H9 (cell line): Measurements from ENCODE around the gene HTR1A. TPM values are rescaled to one million over a fixed set of nuclear protein-coding genes. Genes with fewer than 3 reads are reported as not detected.

Source experiments
- DNase-seq: peaks from one replicate; pipeline ENCODE4 v3.0.0-alpha.2; 2017
- H2AFZ ChIP-seq: one replicate; pipeline ENCODE4 v1.6.1; 2013; ENCODE audit warnings: mild to moderate bottlenecking, low read length, control low read depth, moderate library complexity
- H2AK5ac ChIP-seq: 2 replicates; pipeline ENCODE4 v1.6.1; 2013; ENCODE audit warnings: low read length, control low read depth, mixed read lengths; ENCODE audit not compliant: insufficient read length
- H2BK120ac ChIP-seq: one replicate; pipeline ENCODE4 v1.6.1; 2013; ENCODE audit warnings: low read depth, mild to moderate bottlenecking, low read length, control low read depth, inconsistent platforms; ENCODE audit not compliant: poor library complexity, severe bottlenecking
- H2BK12ac ChIP-seq: 2 replicates; pipeline ENCODE4 v1.6.1; 2013; ENCODE audit warnings: low read length, control low read depth, mixed read lengths, low read depth; ENCODE audit not compliant: insufficient read length
- H2BK15ac ChIP-seq: 2 replicates; pipeline ENCODE4 v1.6.1; 2013; ENCODE audit warnings: low read depth, low read length, control low read depth
- H2BK20ac ChIP-seq: one replicate; pipeline ENCODE4 v1.6.1; 2013; ENCODE audit warnings: low read depth, mild to moderate bottlenecking, low read length, control low read depth, inconsistent platforms; ENCODE audit not compliant: poor library complexity, severe bottlenecking
- H2BK5ac ChIP-seq: 2 replicates; pipeline ENCODE4 v1.6.1; 2013; ENCODE audit warnings: low read length, control low read depth, mixed read lengths; ENCODE audit not compliant: insufficient read length
- H3K14ac ChIP-seq: 2 replicates; pipeline ENCODE4 v1.6.1; 2013; ENCODE audit warnings: low read length, control low read depth; ENCODE audit not compliant: insufficient read depth
- H3K18ac ChIP-seq: 2 replicates; pipeline ENCODE4 v1.6.1; 2013; ENCODE audit warnings: low read depth, mild to moderate bottlenecking, mixed read lengths, low read length, control low read depth; ENCODE audit not compliant: insufficient read length
- H3K23ac ChIP-seq: 2 replicates; pipeline ENCODE4 v1.6.1; 2013; ENCODE audit warnings: low read length, control low read depth, mixed read lengths, low read depth; ENCODE audit not compliant: insufficient read length
- H3K23me2 ChIP-seq: 2 replicates; pipeline ENCODE4 v1.6.1; 2013; ENCODE audit warnings: low read depth, mild to moderate bottlenecking, mixed read lengths, low read length, control low read depth; ENCODE audit not compliant: insufficient read length, poor library complexity, severe bottlenecking
- H3K27ac ChIP-seq: 2 replicates; pipeline ENCODE4 v1.5.1; 2013; ENCODE audit warnings: low read length, control low read depth, mixed read lengths, low read depth; ENCODE audit not compliant: insufficient read length
- H3K27me3 ChIP-seq: 2 replicates; pipeline ENCODE4 v1.6.1; 2013; ENCODE audit warnings: low read length, control low read depth, inconsistent platforms; ENCODE audit not compliant: insufficient read depth
- H3K4ac ChIP-seq: 2 replicates; pipeline ENCODE4 v1.6.1; 2013; ENCODE audit warnings: low read depth, mild to moderate bottlenecking, control low read depth, inconsistent platforms, low read length, moderate library complexity
- H3K4me1 ChIP-seq: 2 replicates; pipeline ENCODE4 v1.6.1; 2013; ENCODE audit warnings: low read length, control low read depth, inconsistent platforms; ENCODE audit not compliant: insufficient read depth
- H3K4me2 ChIP-seq: 2 replicates; pipeline ENCODE4 v1.6.1; 2013; ENCODE audit warnings: low read length, control low read depth, mixed read lengths; ENCODE audit not compliant: insufficient read length, insufficient read depth
- H3K56ac ChIP-seq: 2 replicates; pipeline ENCODE4 v1.6.1; 2013; ENCODE audit warnings: low read depth, mild to moderate bottlenecking, mixed read lengths, low read length, control low read depth; ENCODE audit not compliant: insufficient read length
- H3K79me1 ChIP-seq: 2 replicates; pipeline ENCODE4 v1.6.1; 2013; ENCODE audit warnings: low read depth, mild to moderate bottlenecking, moderate library complexity, low read length, control low read depth, inconsistent platforms; ENCODE audit not compliant: insufficient read depth, poor library complexity, severe bottlenecking
- H3K79me2 ChIP-seq: 2 replicates; pipeline ENCODE4 v1.6.1; 2013; ENCODE audit warnings: low read length, control low read depth, inconsistent platforms; ENCODE audit not compliant: insufficient read depth
- H3K9ac ChIP-seq: 2 replicates; pipeline ENCODE4 v1.6.1; 2013; ENCODE audit warnings: low read length, control low read depth, mixed read lengths; ENCODE audit not compliant: insufficient read length; ENCODE audit errors: extremely low read depth
- H3K9me3 ChIP-seq: one replicate; pipeline ENCODE4 v1.6.1; 2013; ENCODE audit warnings: low read depth, low read length, inconsistent platforms; ENCODE audit not compliant: control insufficient read depth
- H3T11ph ChIP-seq: one replicate; pipeline ENCODE4 v1.6.1; 2013; ENCODE audit warnings: mild to moderate bottlenecking, low read length, control low read depth, inconsistent platforms
- H4K20me1 ChIP-seq: one replicate; pipeline ENCODE4 v1.6.1; 2013; ENCODE audit not compliant: control insufficient read depth, insufficient read length, insufficient read depth
- H4K5ac ChIP-seq: 2 replicates; pipeline ENCODE4 v1.6.1; 2013; ENCODE audit warnings: low read depth, mild to moderate bottlenecking, mixed read lengths, low read length, control low read depth; ENCODE audit not compliant: insufficient read length
- H4K8ac ChIP-seq: replicated peaks from 2 replicates; pipeline ENCODE4 v1.6.1; 2013; ENCODE audit warnings: low read length, control low read depth, mixed read lengths, low read depth; ENCODE audit not compliant: insufficient read length
- H4K91ac ChIP-seq: 2 replicates; pipeline ENCODE4 v1.6.1; 2013; ENCODE audit warnings: low read depth, mild to moderate bottlenecking, moderate library complexity, mixed read lengths, low read length, control low read depth; ENCODE audit not compliant: insufficient read length
- H3K27ac Mint-ChIP-seq, 3 experiments: 2 replicates in 2 of 3; 3 replicates in 1 of 3; pipeline ENCODE4 v1.8.0; 2020 to 2021; ENCODE audit warnings: mixed read lengths in 3 of 3, mild to moderate bottlenecking in 1 of 3, moderate library complexity in 1 of 3
- H3K27me3 Mint-ChIP-seq: 2 replicates; pipeline ENCODE4 v1.8.0; 2021; ENCODE audit warnings: low read depth, mild to moderate bottlenecking, moderate library complexity, mixed read lengths
- H3K36me3 Mint-ChIP-seq, 3 experiments: 2 replicates in 2 of 3; 3 replicates in 1 of 3; pipeline ENCODE4 v1.8.0; 2020 to 2021; ENCODE audit warnings: low read depth in 3 of 3, mixed read lengths in 3 of 3; ENCODE audit not compliant: insufficient read depth in 1 of 3
- H3K4me1 Mint-ChIP-seq, 2 experiments: 2 replicates each; pipeline ENCODE4 v1.8.0; 2020; ENCODE audit warnings: mixed read lengths in 2 of 2
- H3K4me3 Mint-ChIP-seq, 2 experiments: 2 replicates in 1 of 2; 3 replicates in 1 of 2; pipeline ENCODE4 v1.8.0; 2020 to 2021; ENCODE audit warnings: mild to moderate bottlenecking in 2 of 2, mixed read lengths in 2 of 2, moderate library complexity in 1 of 2
- H3K9me3 Mint-ChIP-seq, 2 experiments: 2 replicates in 1 of 2; 3 replicates in 1 of 2; pipeline ENCODE4 v1.8.0; 2020; ENCODE audit warnings: mild to moderate bottlenecking in 2 of 2, mixed read lengths in 2 of 2, moderate library complexity in 1 of 2
- WGBS: extraction: QIAGEN DNeasy Blood & Tissue Kit; methylation state at CpG from one replicate; pipeline ENCODE4 v1.1.7; 2013; ENCODE audit warnings: missing lambda C conversion rate, low lambda C conversion rate, mixed read lengths; ENCODE audit not compliant: insufficient read length; ENCODE audit errors: extremely low coverage; 5-methylcytosine and 5-hydroxymethylcytosine counted together
- total RNA-seq: library from RNA; stranded (reverse); gene quantifications from 2 replicates; pipeline ENCODE4 v1.2.1, GENCODE V29; 2021
- TF ChIP-seq, protein P1 (sequence below): fragments of 200-600 bp; sonication (generic); conservative IDR thresholded peaks from 3 replicates; pipeline ENCODE4 v1.8.0; 2021; ENCODE audit warnings: antibody characterized with exemption, mild to moderate bottlenecking

HTR1A gene
- total RNA-seq, 1 experiment from 2014 or later: 0.79 TPM

DNA sequence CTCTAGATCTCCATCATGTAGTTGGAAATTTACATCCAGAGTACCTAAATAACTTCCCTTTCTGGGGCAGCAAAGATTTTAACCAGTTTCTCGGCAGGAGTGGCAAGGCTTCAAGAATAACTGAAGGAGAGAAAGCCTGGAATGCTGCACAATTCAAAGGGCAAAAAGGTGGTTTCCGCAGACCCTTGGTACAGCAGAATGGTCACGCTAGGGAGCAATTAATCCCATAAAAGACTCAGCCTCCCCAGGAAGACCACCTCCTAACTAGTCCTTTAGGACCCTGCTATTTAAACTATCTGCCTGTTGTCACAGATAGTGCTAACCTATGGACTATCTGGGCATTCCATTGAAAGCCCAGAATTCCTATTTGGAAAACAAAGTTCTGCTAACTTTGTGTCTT lies 3.6 kb downstream of the HTR1A start:
- Histone ChIP-seq H3K14ac (no peak overlapping the region), H3K9me3 (no peaks in the 10 kb centered on the region), H3K4ac (no peak overlapping the region), H3K4me1 (no peaks in the 10 kb centered on the region; the same call in 1 of the 2 replicates), H3K27ac (no peak overlapping the region), H4K8ac (no peak overlapping the region), H3K79me2 (no peaks in the 10 kb centered on the region), H2BK20ac (no peak overlapping the region), H4K20me1 (no peaks in the 10 kb centered on the region), H2BK12ac (no peak overlapping the region), H3K23ac (no peak overlapping the region), H3T11ph (no peak overlapping the region), H2BK15ac (no peak overlapping the region), H2BK120ac (no peak overlapping the region), H3K9ac (no peak overlapping the region), H3K4me2 (peak overlapping the region; percentile 76), H3K27me3 (peaks cover 5% of the 10 kb centered on the region; the same call in 1 of the 2 replicates), H3K23me2 (peaks cover 38% of the 10 kb centered on the region), H2BK5ac (no peak overlapping the region), H2AFZ (no peak overlapping the region), H4K91ac (no peak overlapping the region), H2AK5ac (no peak overlapping the region), H3K56ac (no peak overlapping the region), H3K18ac (no peak overlapping the region), H4K5ac (no peak overlapping the region), H3K79me1 (no peaks in the 10 kb centered on the region)
- no peak for DNase-seq
- TF ChIP-seq, protein P1, sequence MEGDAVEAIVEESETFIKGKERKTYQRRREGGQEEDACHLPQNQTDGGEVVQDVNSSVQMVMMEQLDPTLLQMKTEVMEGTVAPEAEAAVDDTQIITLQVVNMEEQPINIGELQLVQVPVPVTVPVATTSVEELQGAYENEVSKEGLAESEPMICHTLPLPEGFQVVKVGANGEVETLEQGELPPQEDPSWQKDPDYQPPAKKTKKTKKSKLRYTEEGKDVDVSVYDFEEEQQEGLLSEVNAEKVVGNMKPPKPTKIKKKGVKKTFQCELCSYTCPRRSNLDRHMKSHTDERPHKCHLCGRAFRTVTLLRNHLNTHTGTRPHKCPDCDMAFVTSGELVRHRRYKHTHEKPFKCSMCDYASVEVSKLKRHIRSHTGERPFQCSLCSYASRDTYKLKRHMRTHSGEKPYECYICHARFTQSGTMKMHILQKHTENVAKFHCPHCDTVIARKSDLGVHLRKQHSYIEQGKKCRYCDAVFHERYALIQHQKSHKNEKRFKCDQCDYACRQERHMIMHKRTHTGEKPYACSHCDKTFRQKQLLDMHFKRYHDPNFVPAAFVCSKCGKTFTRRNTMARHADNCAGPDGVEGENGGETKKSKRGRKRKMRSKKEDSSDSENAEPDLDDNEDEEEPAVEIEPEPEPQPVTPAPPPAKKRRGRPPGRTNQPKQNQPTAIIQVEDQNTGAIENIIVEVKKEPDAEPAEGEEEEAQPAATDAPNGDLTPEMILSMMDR: no peak
- Mint-ChIP-seq H3K27me3 (peaks cover 39% of the 10 kb centered on the region), H3K36me3 (peaks cover 0 to 14% (median 0%) of the 10 kb centered on the region in 3 experiments; a peak in 3 of 7 replicates), H3K4me1 (peaks cover 53 to 64% of the 10 kb centered on the region in 2 experiments), H3K4me3 (peak overlapping the region; percentile 73 to 79), H3K27ac (peak overlapping the region in 2 of 3 experiments; percentile 46 to 91; a peak in 3 of 7 replicates), H3K9me3 (peaks cover 8 to 15% of the 10 kb centered on the region in 2 experiments; a peak in 4 of 5 replicates)
- no CpG with 5 or more reads among the region's 3 CpGs for WGBS
